ENCODE measurements around the gene DSP. TPM values are rescaled to one million over a fixed set of nuclear protein-coding genes. Genes with fewer than 3 reads are reported as not detected.

DSP gene
- total and polyA plus RNA-seq, 2 of the 13 experiments (the other 11 are each of a cell fraction or from before 2014, with no cell fraction given) = 89.8 to 117 TPM

DNA sequence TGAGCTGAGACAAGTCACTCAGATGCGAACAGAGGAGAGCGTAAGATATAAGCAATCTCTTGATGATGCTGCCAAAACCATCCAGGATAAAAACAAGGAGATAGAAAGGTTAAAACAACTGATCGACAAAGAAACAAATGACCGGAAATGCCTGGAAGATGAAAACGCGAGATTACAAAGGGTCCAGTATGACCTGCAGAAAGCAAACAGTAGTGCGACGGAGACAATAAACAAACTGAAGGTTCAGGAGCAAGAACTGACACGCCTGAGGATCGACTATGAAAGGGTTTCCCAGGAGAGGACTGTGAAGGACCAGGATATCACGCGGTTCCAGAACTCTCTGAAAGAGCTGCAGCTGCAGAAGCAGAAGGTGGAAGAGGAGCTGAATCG is 39.1 kb downstream of the DSP start (continued):
- TF ChIP-seq ZNF17 (CRISPR knock-in tag; IDR thresholded peaks at IDR 0.05) = no peak
- TF ChIP-seq ZNF33B (CRISPR knock-in tag; IDR thresholded peaks at IDR 0.05) = no peak
- TF ChIP-seq ZNF441 (CRISPR knock-in tag; IDR thresholded peaks at IDR 0.05; ENCODE audit: borderline replicate concordance) = no peak
- no peak for TF ChIP-seq PRPF4 (IDR thresholded peaks at IDR 0.05; ENCODE audit: low read depth, low read length, poor library complexity, severe bottlenecking)
- peak; percentile 12; the same call in 1 of the 2 replicates for TF ChIP-seq ZMYM4 (CRISPR knock-in tag; IDR thresholded peaks at IDR 0.05)
- 0 out of 2 replicates have a peak, but pooled peaks have one; percentile 7 for TF ChIP-seq BORCS8-MEF2B (CRISPR knock-in tag; IDR thresholded peaks at IDR 0.05)
- TF ChIP-seq CREM (IDR thresholded peaks at IDR 0.05) = peak; percentile 20; the same call in 1 of the 2 replicates
- TF ChIP-seq CREM (CRISPR knock-in tag; IDR thresholded peaks at IDR 0.05) = no peak
- TF ChIP-seq MBD4 (IDR thresholded peaks at IDR 0.05; ENCODE audit: borderline replicate concordance, low read length) = no peak
- peak; percentile 33; the same call in 1 of the 2 replicates for TF ChIP-seq TCF7 (IDR thresholded peaks at IDR 0.05; ENCODE audit: low read depth)
- TF ChIP-seq ZNF282 (IDR thresholded peaks at IDR 0.05; ENCODE audit: partially characterized antibody) = no peak
- no peak for TF ChIP-seq YY1 (IDR thresholded peaks at IDR 0.05; ENCODE audit: insufficient read depth, insufficient replicate concordance, low read depth, low read length)
- TF ChIP-seq IRX3 (CRISPR knock-in tag; IDR thresholded peaks at IDR 0.05; ENCODE audit: borderline replicate concordance, low read depth) = no peak
- TF ChIP-seq ZNF749 (CRISPR knock-in tag; IDR thresholded peaks at IDR 0.05; ENCODE audit: borderline replicate concordance) = no peak
- TF ChIP-seq, protein P1, sequence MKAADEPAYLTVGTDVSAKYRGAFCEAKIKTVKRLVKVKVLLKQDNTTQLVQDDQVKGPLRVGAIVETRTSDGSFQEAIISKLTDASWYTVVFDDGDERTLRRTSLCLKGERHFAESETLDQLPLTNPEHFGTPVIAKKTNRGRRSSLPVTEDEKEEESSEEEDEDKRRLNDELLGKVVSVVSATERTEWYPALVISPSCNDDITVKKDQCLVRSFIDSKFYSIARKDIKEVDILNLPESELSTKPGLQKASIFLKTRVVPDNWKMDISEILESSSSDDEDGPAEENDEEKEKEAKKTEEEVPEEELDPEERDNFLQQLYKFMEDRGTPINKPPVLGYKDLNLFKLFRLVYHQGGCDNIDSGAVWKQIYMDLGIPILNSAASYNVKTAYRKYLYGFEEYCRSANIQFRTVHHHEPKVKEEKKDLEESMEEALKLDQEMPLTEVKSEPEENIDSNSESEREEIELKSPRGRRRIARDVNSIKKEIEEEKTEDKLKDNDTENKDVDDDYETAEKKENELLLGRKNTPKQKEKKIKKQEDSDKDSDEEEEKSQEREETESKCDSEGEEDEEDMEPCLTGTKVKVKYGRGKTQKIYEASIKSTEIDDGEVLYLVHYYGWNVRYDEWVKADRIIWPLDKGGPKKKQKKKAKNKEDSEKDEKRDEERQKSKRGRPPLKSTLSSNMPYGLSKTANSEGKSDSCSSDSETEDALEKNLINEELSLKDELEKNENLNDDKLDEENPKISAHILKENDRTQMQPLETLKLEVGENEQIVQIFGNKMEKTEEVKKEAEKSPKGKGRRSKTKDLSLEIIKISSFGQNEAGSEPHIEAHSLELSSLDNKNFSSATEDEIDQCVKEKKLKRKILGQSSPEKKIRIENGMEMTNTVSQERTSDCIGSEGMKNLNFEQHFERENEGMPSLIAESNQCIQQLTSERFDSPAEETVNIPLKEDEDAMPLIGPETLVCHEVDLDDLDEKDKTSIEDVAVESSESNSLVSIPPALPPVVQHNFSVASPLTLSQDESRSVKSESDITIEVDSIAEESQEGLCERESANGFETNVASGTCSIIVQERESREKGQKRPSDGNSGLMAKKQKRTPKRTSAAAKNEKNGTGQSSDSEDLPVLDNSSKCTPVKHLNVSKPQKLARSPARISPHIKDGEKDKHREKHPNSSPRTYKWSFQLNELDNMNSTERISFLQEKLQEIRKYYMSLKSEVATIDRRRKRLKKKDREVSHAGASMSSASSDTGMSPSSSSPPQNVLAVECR (CRISPR knock-in tag; IDR thresholded peaks at IDR 0.05; ENCODE audit: borderline replicate concordance) = 0 out of 2 replicates have a peak, but pooled peaks have one; percentile 22
- peak; percentile 37 for TF ChIP-seq RARA (CRISPR knock-in tag; IDR thresholded peaks at IDR 0.05)
- no peak for TF ChIP-seq RBAK (CRISPR knock-in tag; IDR thresholded peaks at IDR 0.05)
- TF ChIP-seq TBX2 (CRISPR knock-in tag; IDR thresholded peaks at IDR 0.05; ENCODE audit: borderline replicate concordance) = no peak
- no peak for TF ChIP-seq ZKSCAN5 (CRISPR knock-in tag; IDR thresholded peaks at IDR 0.05)
- TF ChIP-seq SOX6 (IDR thresholded peaks at IDR 0.05) = no peak
- peak; percentile 85 for TF ChIP-seq SOX6 (CRISPR knock-in tag; IDR thresholded peaks at IDR 0.05)
- TF ChIP-seq, protein P2, sequence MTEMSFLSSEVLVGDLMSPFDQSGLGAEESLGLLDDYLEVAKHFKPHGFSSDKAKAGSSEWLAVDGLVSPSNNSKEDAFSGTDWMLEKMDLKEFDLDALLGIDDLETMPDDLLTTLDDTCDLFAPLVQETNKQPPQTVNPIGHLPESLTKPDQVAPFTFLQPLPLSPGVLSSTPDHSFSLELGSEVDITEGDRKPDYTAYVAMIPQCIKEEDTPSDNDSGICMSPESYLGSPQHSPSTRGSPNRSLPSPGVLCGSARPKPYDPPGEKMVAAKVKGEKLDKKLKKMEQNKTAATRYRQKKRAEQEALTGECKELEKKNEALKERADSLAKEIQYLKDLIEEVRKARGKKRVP (CRISPR knock-in tag; IDR thresholded peaks at IDR 0.05) = 0 out of 4 replicates have a peak, but pooled peaks of 1 of the 2 experiments have one; percentile 29
- no peak for TF ChIP-seq ZNF7 (CRISPR knock-in tag; IDR thresholded peaks at IDR 0.05)
- TF ChIP-seq, protein P3, sequence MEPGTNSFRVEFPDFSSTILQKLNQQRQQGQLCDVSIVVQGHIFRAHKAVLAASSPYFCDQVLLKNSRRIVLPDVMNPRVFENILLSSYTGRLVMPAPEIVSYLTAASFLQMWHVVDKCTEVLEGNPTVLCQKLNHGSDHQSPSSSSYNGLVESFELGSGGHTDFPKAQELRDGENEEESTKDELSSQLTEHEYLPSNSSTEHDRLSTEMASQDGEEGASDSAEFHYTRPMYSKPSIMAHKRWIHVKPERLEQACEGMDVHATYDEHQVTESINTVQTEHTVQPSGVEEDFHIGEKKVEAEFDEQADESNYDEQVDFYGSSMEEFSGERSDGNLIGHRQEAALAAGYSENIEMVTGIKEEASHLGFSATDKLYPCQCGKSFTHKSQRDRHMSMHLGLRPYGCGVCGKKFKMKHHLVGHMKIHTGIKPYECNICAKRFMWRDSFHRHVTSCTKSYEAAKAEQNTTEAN (CRISPR knock-in tag; conservative IDR thresholded peaks at IDR 0.05) = no peak
- no peak for TF ChIP-seq JUN (CRISPR knock-in tag; IDR thresholded peaks at IDR 0.05)
- TF ChIP-seq PHF21A (CRISPR knock-in tag; IDR thresholded peaks at IDR 0.05) = 0 out of 2 replicates have a peak, but pooled peaks have one; percentile 7
- TF ChIP-seq KDM5B (CRISPR knock-in tag; IDR thresholded peaks at IDR 0.05; ENCODE audit: borderline replicate concordance) = 0 out of 2 replicates have a peak, but pooled peaks have one; percentile 38
